ENCODE results near the gene PIR.

Gene PIR

GRCh38 chrX:15425024-15425423 is 68.1 kb downstream of the PIR start:
- Histone ChIP-seq H3K27ac (no peak overlapping the region), H3K4me3 (no peak overlapping the region), H3K36me3 (ENCODE audit: insufficient read depth, low read length) (no peaks in the 10 kb centered on the region), H3K9me3 (ENCODE audit: low read depth, low read length) (no peaks in the 10 kb centered on the region), H3K9ac (ENCODE audit: insufficient read length) (no peak overlapping the region)
- no peak for TF ChIP-seq EZH2 (IDR thresholded peaks at IDR 0.05)
- TF ChIP-seq POLR2AphosphoS5 (IDR thresholded peaks at IDR 0.05; ENCODE audit: borderline replicate concordance, low read depth, low read length), result no peak
- no peak for TF ChIP-seq FOXP2 (optimal IDR thresholded peaks at IDR 0.05; ENCODE audit: control extremely low read depth, extremely low read length, insufficient read depth)
- no peak for DNase-seq (ENCODE audit: low read depth, low spot score)

- no peak for DNase-seq (ENCODE audit: low read depth, low spot score)
- TF ChIP-seq POLR2AphosphoS5 (IDR thresholded peaks at IDR 0.05; ENCODE audit: borderline replicate concordance, low read depth, low read length) (no peak), FOXP2 (optimal IDR thresholded peaks at IDR 0.05; ENCODE audit: control extremely low read depth, extremely low read length, insufficient read depth) (no peak), EZH2 (IDR thresholded peaks at IDR 0.05) (no peak)
- Histone ChIP-seq H3K4me3 (no peak overlapping the region), H3K9me3 (ENCODE audit: low read depth, low read length) (no peaks in the 10 kb centered on the region), H3K36me3 (ENCODE audit: insufficient read depth, low read length) (no peaks in the 10 kb centered on the region), H3K27ac (no peak overlapping the region), H3K9ac (ENCODE audit: insufficient read length) (no peak overlapping the region)
Measured at GRCh38 chrX:15418707-15419181, 74.4 kb downstream of the PIR start.

GRCh38 chrX:15418041-15418706 is 75.0 kb downstream of the PIR start:
- H3K9ac ChIP-seq (ENCODE audit: insufficient read length), result no peak overlapping the region
- TF ChIP-seq POLR2AphosphoS5 (IDR thresholded peaks at IDR 0.05; ENCODE audit: borderline replicate concordance, low read depth, low read length), result no peak
- TF ChIP-seq EZH2 (IDR thresholded peaks at IDR 0.05), result no peak
- TF ChIP-seq FOXP2 (optimal IDR thresholded peaks at IDR 0.05; ENCODE audit: control extremely low read depth, extremely low read length, insufficient read depth), result no peak
- no peak overlapping the region for H3K4me3 ChIP-seq

GRCh38 chrX:15416133-15416993 is 76.8 kb downstream of the PIR start:
- Histone ChIP-seq H3K4me3 (no peak overlapping the region), H3K27ac (no peak overlapping the region), H3K9me3 (ENCODE audit: low read depth, low read length) (no peaks in the 10 kb centered on the region), H3K36me3 (ENCODE audit: insufficient read depth, low read length) (no peaks in the 10 kb centered on the region), H3K9ac (ENCODE audit: insufficient read length) (no peak overlapping the region)
- DNase-seq (ENCODE audit: low read depth, low spot score), result no peak
- TF ChIP-seq POLR2AphosphoS5 (IDR thresholded peaks at IDR 0.05; ENCODE audit: borderline replicate concordance, low read depth, low read length) (no peak), FOXP2 (optimal IDR thresholded peaks at IDR 0.05; ENCODE audit: control extremely low read depth, extremely low read length, insufficient read depth) (no peak), EZH2 (IDR thresholded peaks at IDR 0.05) (no peak)

More at GRCh38 chrX:15418041-15418706, 75.0 kb downstream of the PIR start:
- H3K27ac ChIP-seq, result no peak overlapping the region
- DNase-seq (ENCODE audit: low read depth, low spot score), result no peak
- no peaks in the 10 kb centered on the region for H3K36me3 ChIP-seq (ENCODE audit: insufficient read depth, low read length)
- H3K9me3 ChIP-seq (ENCODE audit: low read depth, low read length), result no peaks in the 10 kb centered on the region

GRCh38 chrX:15413101-15413500 is 80.0 kb downstream of the PIR start:
- H3K36me3 ChIP-seq (ENCODE audit: insufficient read depth, low read length), result no peaks in the 10 kb centered on the region
- no peak overlapping the region for H3K4me3 ChIP-seq
- TF ChIP-seq EZH2 (IDR thresholded peaks at IDR 0.05) (no peak), POLR2AphosphoS5 (IDR thresholded peaks at IDR 0.05; ENCODE audit: borderline replicate concordance, low read depth, low read length) (no peak), FOXP2 (optimal IDR thresholded peaks at IDR 0.05; ENCODE audit: control extremely low read depth, extremely low read length, insufficient read depth) (no peak)
- H3K27ac ChIP-seq, result no peak overlapping the region
- DNase-seq (ENCODE audit: low read depth, low spot score), result no peak
- H3K9ac ChIP-seq (ENCODE audit: insufficient read length), result no peak overlapping the region
- H3K9me3 ChIP-seq (ENCODE audit: low read depth, low read length), result no peaks in the 10 kb centered on the region

- no peak for DNase-seq (ENCODE audit: low read depth, low spot score)
- Histone ChIP-seq H3K27ac (no peak overlapping the region), H3K9ac (ENCODE audit: insufficient read length) (no peak overlapping the region), H3K36me3 (ENCODE audit: insufficient read depth, low read length) (no peaks in the 10 kb centered on the region), H3K9me3 (ENCODE audit: low read depth, low read length) (no peaks in the 10 kb centered on the region), H3K4me3 (no peak overlapping the region)
- no peak for TF ChIP-seq POLR2AphosphoS5 (IDR thresholded peaks at IDR 0.05; ENCODE audit: borderline replicate concordance, low read depth, low read length)
Measured at GRCh38 chrX:15410947-15411346, 82.2 kb downstream of the PIR start.

- no peaks in the 10 kb centered on the region for H3K36me3 ChIP-seq (ENCODE audit: insufficient read depth, low read length)
- H3K4me3 ChIP-seq, result no peak overlapping the region
- TF ChIP-seq FOXP2 (optimal IDR thresholded peaks at IDR 0.05; ENCODE audit: control extremely low read depth, extremely low read length, insufficient read depth), result no peak
- TF ChIP-seq EZH2 (IDR thresholded peaks at IDR 0.05), result no peak
- TF ChIP-seq POLR2AphosphoS5 (IDR thresholded peaks at IDR 0.05; ENCODE audit: borderline replicate concordance, low read depth, low read length), result no peak
- no peaks in the 10 kb centered on the region for H3K9me3 ChIP-seq (ENCODE audit: low read depth, low read length)
- H3K27ac ChIP-seq, result no peak overlapping the region
- H3K9ac ChIP-seq (ENCODE audit: insufficient read length), result no peak overlapping the region
- DNase-seq (ENCODE audit: low read depth, low spot score), result no peak
Measured at GRCh38 chrX:15410430-15410829, 82.7 kb downstream of the PIR start.

- H3K36me3 ChIP-seq (ENCODE audit: insufficient read depth, low read length), result no peaks in the 10 kb centered on the region
- DNase-seq (ENCODE audit: low read depth, low spot score), result no peak
- TF ChIP-seq EZH2 (IDR thresholded peaks at IDR 0.05) (no peak), FOXP2 (optimal IDR thresholded peaks at IDR 0.05; ENCODE audit: control extremely low read depth, extremely low read length, insufficient read depth) (no peak), POLR2AphosphoS5 (IDR thresholded peaks at IDR 0.05; ENCODE audit: borderline replicate concordance, low read depth, low read length) (no peak)
- no peak overlapping the region for H3K27ac ChIP-seq
- no peak overlapping the region for H3K4me3 ChIP-seq
- no peak overlapping the region for H3K9ac ChIP-seq (ENCODE audit: insufficient read length)
- no peaks in the 10 kb centered on the region for H3K9me3 ChIP-seq (ENCODE audit: low read depth, low read length)
Measured at GRCh38 chrX:15405846-15406245, 87.3 kb downstream of the PIR start.
